ENCODE results near the gene BNC2.

The BNC2 gene

DNA sequence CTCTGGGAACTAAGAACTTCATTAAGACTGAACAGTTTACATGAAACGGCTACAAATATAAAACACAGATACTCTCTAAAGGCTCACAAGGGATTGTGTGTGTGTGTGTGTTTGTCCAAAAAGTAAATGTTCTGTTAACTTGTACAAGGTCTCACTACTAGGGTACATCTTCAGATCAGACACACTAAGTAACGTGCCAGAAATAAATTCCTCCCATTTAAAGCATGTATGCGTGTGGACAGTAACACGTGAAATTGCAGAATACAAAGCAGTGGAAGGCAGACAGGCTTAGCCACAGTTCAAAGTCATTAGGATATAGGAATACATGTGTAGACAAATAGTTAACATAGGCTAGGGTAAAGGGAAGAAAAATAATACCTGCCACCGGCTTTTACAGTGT lies 1.8 kb downstream of the BNC2 start:
- TF ChIP-seq, protein P1, sequence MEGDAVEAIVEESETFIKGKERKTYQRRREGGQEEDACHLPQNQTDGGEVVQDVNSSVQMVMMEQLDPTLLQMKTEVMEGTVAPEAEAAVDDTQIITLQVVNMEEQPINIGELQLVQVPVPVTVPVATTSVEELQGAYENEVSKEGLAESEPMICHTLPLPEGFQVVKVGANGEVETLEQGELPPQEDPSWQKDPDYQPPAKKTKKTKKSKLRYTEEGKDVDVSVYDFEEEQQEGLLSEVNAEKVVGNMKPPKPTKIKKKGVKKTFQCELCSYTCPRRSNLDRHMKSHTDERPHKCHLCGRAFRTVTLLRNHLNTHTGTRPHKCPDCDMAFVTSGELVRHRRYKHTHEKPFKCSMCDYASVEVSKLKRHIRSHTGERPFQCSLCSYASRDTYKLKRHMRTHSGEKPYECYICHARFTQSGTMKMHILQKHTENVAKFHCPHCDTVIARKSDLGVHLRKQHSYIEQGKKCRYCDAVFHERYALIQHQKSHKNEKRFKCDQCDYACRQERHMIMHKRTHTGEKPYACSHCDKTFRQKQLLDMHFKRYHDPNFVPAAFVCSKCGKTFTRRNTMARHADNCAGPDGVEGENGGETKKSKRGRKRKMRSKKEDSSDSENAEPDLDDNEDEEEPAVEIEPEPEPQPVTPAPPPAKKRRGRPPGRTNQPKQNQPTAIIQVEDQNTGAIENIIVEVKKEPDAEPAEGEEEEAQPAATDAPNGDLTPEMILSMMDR (IDR thresholded peaks at IDR 0.05; ENCODE audit: low read depth, low read length, missing control alignments), result no peak
- DNase-seq (ENCODE audit: low read depth), result no peak
- H3K4me3 ChIP-seq (ENCODE audit: low read depth, low read length), result no peak overlapping the region

DNA sequence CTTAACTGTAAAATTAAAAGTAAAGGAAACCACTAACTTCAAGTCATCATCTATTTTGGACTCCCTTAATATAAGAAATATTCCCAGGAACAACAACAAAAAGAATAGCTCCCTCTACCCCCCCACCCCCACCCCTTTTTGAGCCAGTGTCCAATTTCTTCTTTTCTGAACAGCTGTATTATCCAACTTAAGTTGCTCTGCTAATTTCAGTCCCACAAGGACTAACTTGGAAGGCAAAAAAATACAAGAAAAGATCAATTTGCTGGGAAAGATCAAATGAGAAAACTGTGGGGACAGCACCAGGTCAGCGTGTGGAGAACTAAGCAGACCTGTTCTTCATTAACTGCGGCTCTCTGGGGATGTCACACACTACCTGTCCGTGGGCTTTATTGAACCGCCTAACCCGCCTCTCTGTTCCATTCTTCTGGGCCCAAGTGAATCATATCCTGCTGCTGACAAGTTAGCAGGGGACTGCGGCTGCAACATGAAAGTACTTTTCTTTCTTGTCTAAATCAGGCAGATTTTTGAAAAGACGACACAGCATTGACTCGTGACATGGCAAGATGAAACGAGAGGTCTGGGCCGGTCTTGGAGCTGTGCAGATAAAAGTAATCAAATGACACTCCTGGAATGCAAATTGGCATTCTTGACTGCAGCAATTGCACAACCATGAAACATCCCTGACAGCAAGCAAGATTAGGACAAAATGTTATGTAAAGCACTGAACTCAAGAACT lies 2.7 kb downstream of the BNC2 start:
- TF ChIP-seq, protein P1 (IDR thresholded peaks at IDR 0.05; ENCODE audit: low read depth, low read length, missing control alignments), result no peak
- DNase-seq (ENCODE audit: low read depth), result no peak
- no peak overlapping the region for H3K4me3 ChIP-seq (ENCODE audit: low read depth, low read length)

DNA sequence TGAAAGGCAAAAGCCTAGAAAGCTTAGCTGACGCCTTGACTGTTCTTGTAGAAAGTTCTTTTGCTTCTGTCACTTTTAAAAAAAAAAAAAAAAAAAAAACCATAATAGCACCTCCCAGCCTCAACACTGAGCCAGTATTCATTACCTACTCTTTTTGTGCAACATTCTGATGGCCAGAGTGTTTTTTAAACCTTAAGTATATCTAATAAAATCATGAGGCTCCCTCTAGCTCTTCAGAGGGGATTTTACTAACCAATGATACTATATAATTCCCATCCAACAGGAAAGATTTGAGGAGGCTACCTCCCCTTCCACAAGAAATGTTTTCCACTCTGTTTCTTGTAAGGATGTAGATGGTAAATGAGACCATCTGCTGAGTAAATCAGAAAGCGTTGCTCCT lies 3.9 kb downstream of the BNC2 start:
- no peak for DNase-seq (ENCODE audit: low read depth)
- H3K4me3 ChIP-seq (ENCODE audit: low read depth, low read length), result no peak overlapping the region
- TF ChIP-seq, protein P1 (IDR thresholded peaks at IDR 0.05; ENCODE audit: low read depth, low read length, missing control alignments), result no peak

DNA sequence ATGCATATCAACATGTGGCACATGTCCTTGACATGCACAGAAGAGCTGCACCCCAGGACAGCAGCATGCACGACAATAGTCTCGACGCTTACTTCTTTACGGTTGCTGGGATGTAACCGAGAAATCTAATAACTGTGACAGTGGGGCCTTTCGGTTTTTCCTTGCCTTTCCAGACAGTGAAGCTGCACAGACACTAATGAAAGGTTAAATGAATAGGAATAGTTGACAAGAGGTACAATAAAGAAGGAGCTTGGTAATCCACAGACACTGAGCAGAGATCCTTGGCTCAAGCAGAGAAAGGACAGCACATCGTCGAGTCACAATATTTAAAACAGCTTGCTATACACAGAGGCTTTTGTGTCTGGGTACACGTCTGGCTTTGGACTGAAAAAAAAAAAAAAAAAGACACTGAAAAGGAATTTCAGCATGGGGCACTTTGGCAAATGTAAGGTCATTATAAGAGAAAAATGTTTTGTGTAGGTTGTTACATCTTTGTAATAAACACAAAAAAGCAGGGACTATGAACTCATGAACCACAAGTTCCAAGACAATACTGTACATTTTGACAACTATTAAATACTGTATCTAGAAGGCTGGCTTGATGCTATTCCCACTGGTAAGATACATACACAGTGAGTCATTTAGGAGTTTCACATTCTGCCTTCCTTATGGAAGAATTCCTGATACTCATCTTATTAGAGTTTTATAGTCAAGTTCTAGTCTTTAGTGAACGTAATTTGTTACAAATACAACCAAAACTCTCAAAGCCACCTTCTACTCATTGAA lies 5.6 kb downstream of the BNC2 start:
- no peak for DNase-seq (ENCODE audit: low read depth)
- no peak overlapping the region for H3K4me3 ChIP-seq (ENCODE audit: low read depth, low read length)
- TF ChIP-seq, protein P1 (IDR thresholded peaks at IDR 0.05; ENCODE audit: low read depth, low read length, missing control alignments), result no peak

DNA sequence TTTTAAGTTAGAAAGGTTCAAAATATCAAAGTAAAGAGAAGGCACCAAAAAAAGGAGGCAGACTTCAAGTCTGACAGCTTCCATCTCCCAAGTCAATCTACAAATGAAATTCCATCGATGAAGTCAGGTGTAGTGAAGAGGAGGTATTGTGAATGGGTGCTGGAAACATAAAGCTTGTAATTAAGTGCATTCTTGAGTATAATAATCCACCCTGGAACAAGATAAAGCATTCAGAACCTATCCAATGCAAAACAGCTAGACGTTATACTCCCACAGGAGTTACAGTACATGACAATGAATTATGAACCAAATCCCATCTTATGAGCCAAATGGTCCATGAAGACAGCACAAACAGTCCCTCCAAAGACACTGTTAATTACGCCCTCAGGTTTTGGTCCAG lies 22.3 kb downstream of the BNC2 start:
- TF ChIP-seq, protein P1 (IDR thresholded peaks at IDR 0.05; ENCODE audit: low read depth, low read length, missing control alignments), result no peak
- no peak overlapping the region for H3K4me3 ChIP-seq (ENCODE audit: low read depth, low read length)
- DNase-seq (ENCODE audit: low read depth), result no peak

DNA sequence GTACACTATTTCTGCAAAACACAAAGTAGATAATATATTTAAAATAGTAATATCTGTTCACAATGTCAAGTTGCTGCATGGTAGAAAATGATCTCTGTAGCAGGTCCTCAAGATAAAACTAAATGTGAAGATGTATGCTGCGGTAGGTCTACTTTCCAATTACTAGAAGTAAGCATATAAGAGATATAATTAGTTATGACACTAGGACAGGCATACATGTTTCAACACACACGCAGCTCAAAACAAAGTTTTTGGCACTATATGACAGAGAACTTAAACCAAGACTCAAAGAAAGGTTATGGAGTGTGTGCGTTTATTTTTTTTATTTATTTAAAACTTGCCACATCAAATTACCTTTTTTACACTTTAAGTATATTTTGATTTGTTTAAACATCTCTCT lies 23.5 kb downstream of the BNC2 start:
- no peak overlapping the region for H3K4me3 ChIP-seq (ENCODE audit: low read depth, low read length)
- no peak for DNase-seq (ENCODE audit: low read depth)
- TF ChIP-seq, protein P1 (IDR thresholded peaks at IDR 0.05; ENCODE audit: low read depth, low read length, missing control alignments), result no peak
